Panc1 (cell line): Measurements from ENCODE around the gene FBLN1. TPM values are rescaled to one million over a fixed set of nuclear protein-coding genes. Genes with fewer than 3 reads are reported as not detected.

Experiments
- ATAC-seq: fragments of 200-7000 bp; cut with Tn5 transposase; 2 replicates; pipeline ENCODE4 v1.9.1; 2020; ENCODE audit warnings: mild to moderate bottlenecking, moderate library complexity
- Bru-seq: library from RNA; stranded (reverse); fragments of 400-500 nt; gene quantifications from one replicate; lab custom pipeline; 2021; lab: Mats Ljungman, UMichigan
- BruChase-seq, 2 experiments: library from RNA; stranded (reverse); fragments of 400-500 nt; gene quantifications; one replicate each; lab custom pipeline; 2021; lab: Mats Ljungman, UMichigan
- BruUV-seq: library from RNA; stranded (reverse); fragments of 400-500 nt; replicated peaks from 2 replicates; lab custom pipeline; 2021; lab: Mats Ljungman, UMichigan
- CTCF ChIA-PET: fragments of 300-600 bp; sonication (Branson Sonifier 250); formaldehyde crosslinking; loops from one replicate; lab custom pipeline; 2022; ENCODE audit warnings: antibody characterized with exemption; lab: Charles Lee
- POLR2A ChIA-PET: fragments of 300-600 bp; sonication (Branson Sonifier 250); formaldehyde crosslinking; loops from one replicate; lab custom pipeline; 2022; ENCODE audit warnings: antibody characterized with exemption; lab: Charles Lee
- DNase-seq: peaks from one replicate; pipeline ENCODE4 v3.0.0-alpha.2; 2010; ENCODE audit warnings: low read depth, low spot score
- H3K27ac ChIP-seq: 2 replicates; pipeline ENCODE4 v1.5.1; 2011; ENCODE audit warnings: mild to moderate bottlenecking, low read length, inconsistent platforms
- H3K27me3 ChIP-seq: fragments of 200-500 bp; sonication (Bioruptor generic); 2 replicates; pipeline ENCODE4 v1.6.0; 2014; ENCODE audit warnings: low read length, inconsistent platforms; ENCODE audit not compliant: control insufficient read depth, insufficient read depth
- H3K36me3 ChIP-seq: fragments of 200-500 bp; sonication (Bioruptor generic); 2 replicates; pipeline ENCODE4 v1.5.1; 2014; ENCODE audit warnings: inconsistent platforms, mild to moderate bottlenecking, low read length, moderate library complexity; ENCODE audit not compliant: control insufficient read depth, insufficient read depth
- H3K4me1 ChIP-seq: 2 replicates; pipeline ENCODE4 v1.5.1; 2011; ENCODE audit warnings: inconsistent platforms, mild to moderate bottlenecking, low read length, moderate library complexity; ENCODE audit not compliant: control insufficient read depth, insufficient read depth
- H3K4me3 ChIP-seq, 2 experiments: 2 replicates each; pipeline ENCODE4 v1.5.1; 2011 to 2012; ENCODE audit warnings: low read depth in 2 of 2, low read length in 2 of 2, mild to moderate bottlenecking in 2 of 2, inconsistent platforms in 1 of 2, moderate library complexity in 1 of 2
- H3K9me3 ChIP-seq: fragments of 200-500 bp; sonication (Bioruptor generic); 2 replicates; pipeline ENCODE4 v1.5.1; 2014; ENCODE audit warnings: low read depth, mild to moderate bottlenecking, inconsistent platforms, low read length, moderate library complexity; ENCODE audit not compliant: control insufficient read depth, insufficient read depth
- CTCF ChIP-seq: fragments of 450-650 bp; IDR thresholded peaks from 2 replicates; pipeline ENCODE4 v1.5.1; 2017; ENCODE audit warnings: mild to moderate bottlenecking
- POLR2AphosphoS5 ChIP-seq: IDR thresholded peaks from 2 replicates; pipeline ENCODE4 v1.6.1; 2012; ENCODE audit warnings: mild to moderate bottlenecking, low read depth, low read length, moderate library complexity
- SIN3A ChIP-seq: IDR thresholded peaks from 2 replicates; pipeline ENCODE4 v1.6.1; 2012; ENCODE audit warnings: low read depth, mild to moderate bottlenecking, low read length, moderate library complexity, borderline replicate concordance; ENCODE audit not compliant: insufficient read depth
- TCF7L2 ChIP-seq: IDR thresholded peaks from 2 replicates; pipeline ENCODE4 v1.6.1; 2011; ENCODE audit warnings: mild to moderate bottlenecking, low read depth, low read length, inconsistent platforms
- in situ Hi-C: cut with HindIII; loops from 2 replicates; pipeline ENCODE4 v1.10.0; 2016; ENCODE audit warnings: low sequenced_read_pairs, low pct_unique_long_range_greater_than_20kb
- intact Hi-C: fragments of 100-400 bp; cut with micrococcal nuclease; formaldehyde crosslinking; loops from one replicate; pipeline ENCODE4 v1.10.0; 2022; ENCODE audit not compliant: unreplicated experiment
- long read RNA-seq: library from polyadenylated mRNA; unstranded; transcript quantifications from one replicate; pipeline ENCODE4 v2.0.0, GENCODE V29; 2021; ENCODE audit not compliant: unreplicated experiment
- polyA plus RNA-seq: library from polyadenylated mRNA; unstranded; fragments of >200 nt; gene quantifications from one replicate; pipeline ENCODE4 v1.2.1, GENCODE V29; 2012; ENCODE audit warnings: missing spikeins; ENCODE audit not compliant: insufficient read length
- total RNA-seq: library from RNA; stranded (reverse); gene quantifications from one replicate; pipeline ENCODE4 v1.2.1, GENCODE V29; 2021; ENCODE audit not compliant: unreplicated experiment
- TF ChIP-seq, protein P1 (sequence below), 2 experiments: IDR thresholded peaks; 2 replicates each; pipeline ENCODE4 v1.6.1; 2011 to 2012; ENCODE audit warnings: low read depth in 2 of 2, control low read depth in 1 of 2, low read length in 1 of 2, mild to moderate bottlenecking in 1 of 2, moderate library complexity in 1 of 2; ENCODE audit not compliant: insufficient read depth in 1 of 2

FBLN1 gene, protein sequence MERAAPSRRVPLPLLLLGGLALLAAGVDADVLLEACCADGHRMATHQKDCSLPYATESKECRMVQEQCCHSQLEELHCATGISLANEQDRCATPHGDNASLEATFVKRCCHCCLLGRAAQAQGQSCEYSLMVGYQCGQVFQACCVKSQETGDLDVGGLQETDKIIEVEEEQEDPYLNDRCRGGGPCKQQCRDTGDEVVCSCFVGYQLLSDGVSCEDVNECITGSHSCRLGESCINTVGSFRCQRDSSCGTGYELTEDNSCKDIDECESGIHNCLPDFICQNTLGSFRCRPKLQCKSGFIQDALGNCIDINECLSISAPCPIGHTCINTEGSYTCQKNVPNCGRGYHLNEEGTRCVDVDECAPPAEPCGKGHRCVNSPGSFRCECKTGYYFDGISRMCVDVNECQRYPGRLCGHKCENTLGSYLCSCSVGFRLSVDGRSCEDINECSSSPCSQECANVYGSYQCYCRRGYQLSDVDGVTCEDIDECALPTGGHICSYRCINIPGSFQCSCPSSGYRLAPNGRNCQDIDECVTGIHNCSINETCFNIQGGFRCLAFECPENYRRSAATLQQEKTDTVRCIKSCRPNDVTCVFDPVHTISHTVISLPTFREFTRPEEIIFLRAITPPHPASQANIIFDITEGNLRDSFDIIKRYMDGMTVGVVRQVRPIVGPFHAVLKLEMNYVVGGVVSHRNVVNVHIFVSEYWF
- total RNA-seq (143 TPM), Bru-seq, nascent RNA (percentile 58 among the genes with signal in this experiment), BruChase-seq, experiment 1, labeled RNA remaining after a 2-hour chase (percentile 57 among the genes with signal in this experiment), BruChase-seq, experiment 2, labeled RNA remaining after a 6-hour chase (percentile 56 among the genes with signal in this experiment)
- polyA plus RNA-seq, result 196 TPM
- long read RNA-seq, transcript FBLN1-201 (15 exons, 2,251 nt), result major isoform, 161 of 373 reads
- long read RNA-seq, transcript FBLN1-202 (17 exons, 2,896 nt), result minor isoform, 113 of 373 reads
- long read RNA-seq, partial matches to known transcripts, result 47 of 373 reads
- long read RNA-seq, other reads (novel, unspliced or antisense), result 50 of 373 reads

- H3K4me1 ChIP-seq, result peaks cover 5% of the 10 kb centered on the region
- no peaks in the 10 kb centered on the region for H3K36me3 ChIP-seq
- H3K4me3 ChIP-seq, result peak within 1 kb of the TSS; percentile 57 to 58
- intact Hi-C loops, result no loop called here
- in situ Hi-C loops, result no loop called here
- no peak; the same call in 1 of the 2 replicates for TF ChIP-seq POLR2AphosphoS5
- peak; percentile 93 for TF ChIP-seq TCF7L2
- TF ChIP-seq, protein P1, sequence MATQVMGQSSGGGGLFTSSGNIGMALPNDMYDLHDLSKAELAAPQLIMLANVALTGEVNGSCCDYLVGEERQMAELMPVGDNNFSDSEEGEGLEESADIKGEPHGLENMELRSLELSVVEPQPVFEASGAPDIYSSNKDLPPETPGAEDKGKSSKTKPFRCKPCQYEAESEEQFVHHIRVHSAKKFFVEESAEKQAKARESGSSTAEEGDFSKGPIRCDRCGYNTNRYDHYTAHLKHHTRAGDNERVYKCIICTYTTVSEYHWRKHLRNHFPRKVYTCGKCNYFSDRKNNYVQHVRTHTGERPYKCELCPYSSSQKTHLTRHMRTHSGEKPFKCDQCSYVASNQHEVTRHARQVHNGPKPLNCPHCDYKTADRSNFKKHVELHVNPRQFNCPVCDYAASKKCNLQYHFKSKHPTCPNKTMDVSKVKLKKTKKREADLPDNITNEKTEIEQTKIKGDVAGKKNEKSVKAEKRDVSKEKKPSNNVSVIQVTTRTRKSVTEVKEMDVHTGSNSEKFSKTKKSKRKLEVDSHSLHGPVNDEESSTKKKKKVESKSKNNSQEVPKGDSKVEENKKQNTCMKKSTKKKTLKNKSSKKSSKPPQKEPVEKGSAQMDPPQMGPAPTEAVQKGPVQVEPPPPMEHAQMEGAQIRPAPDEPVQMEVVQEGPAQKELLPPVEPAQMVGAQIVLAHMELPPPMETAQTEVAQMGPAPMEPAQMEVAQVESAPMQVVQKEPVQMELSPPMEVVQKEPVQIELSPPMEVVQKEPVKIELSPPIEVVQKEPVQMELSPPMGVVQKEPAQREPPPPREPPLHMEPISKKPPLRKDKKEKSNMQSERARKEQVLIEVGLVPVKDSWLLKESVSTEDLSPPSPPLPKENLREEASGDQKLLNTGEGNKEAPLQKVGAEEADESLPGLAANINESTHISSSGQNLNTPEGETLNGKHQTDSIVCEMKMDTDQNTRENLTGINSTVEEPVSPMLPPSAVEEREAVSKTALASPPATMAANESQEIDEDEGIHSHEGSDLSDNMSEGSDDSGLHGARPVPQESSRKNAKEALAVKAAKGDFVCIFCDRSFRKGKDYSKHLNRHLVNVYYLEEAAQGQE (IDR thresholded peaks at IDR 0.05; ENCODE audit: insufficient read depth in 1 of 2, low read depth in 2 of 2, low read length in 1 of 2), result no peak
- no TSS peak for BruUV-seq
- POLR2A ChIA-PET, result no interaction called here
- CTCF ChIA-PET, result no interaction called here
- no peaks in the 10 kb centered on the region for H3K27me3 ChIP-seq
- DNase-seq (no peak), ATAC-seq (peak; percentile 85)
- H3K9me3 ChIP-seq, result no peaks in the 10 kb centered on the region
- H3K27ac ChIP-seq, result peak within 1 kb of the TSS; percentile 84
Observed at GRCh38 chr22:45502215-45503049, at the start of gene FBLN1. Gene FBLN1, plus strand, starts transcription at chr22:45502883. Its CDS starts 103 bp downstream, at chr22:45502986.

DNA sequence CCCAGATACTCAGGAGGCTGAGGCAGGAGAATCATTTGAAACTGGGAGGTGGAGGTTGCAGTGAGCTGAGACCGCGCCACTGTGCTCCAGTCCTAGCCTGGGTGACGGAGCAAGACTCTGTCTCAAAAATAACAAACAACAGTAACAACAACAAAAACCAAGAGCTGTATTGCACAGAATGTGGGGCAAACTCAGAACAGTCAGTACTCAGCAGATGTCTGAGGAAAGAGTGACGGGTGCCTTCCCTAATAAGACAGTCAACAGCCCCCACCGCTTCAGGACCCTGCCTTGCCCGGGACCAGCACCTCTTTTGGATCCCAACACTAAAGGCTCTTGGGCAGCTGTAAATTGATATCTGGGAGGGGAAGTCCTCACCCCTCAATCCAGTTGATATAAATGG is 48.9 kb upstream of the FBLN1 start:
- Histone ChIP-seq H3K27me3 (no peaks in the 10 kb centered on the region), H3K9me3 (no peaks in the 10 kb centered on the region), H3K27ac (no peak overlapping the region), H3K4me1 (no peaks in the 10 kb centered on the region), H3K36me3 (no peaks in the 10 kb centered on the region), H3K4me3 (no peak overlapping the region)
- DNase-seq, result no peak
- intact Hi-C loops (loop anchor here (1.0 kb wide), 1 partner anchor 44 kb away; no protein-coding TSS in a partner anchor), in situ Hi-C loops (no loop called here)
- TF ChIP-seq, protein P1 (IDR thresholded peaks at IDR 0.05; ENCODE audit: insufficient read depth in 1 of 2, low read depth in 2 of 2, low read length in 1 of 2), result no peak
- TF ChIP-seq TCF7L2, result no peak
- TF ChIP-seq POLR2AphosphoS5, result no peak
- TF ChIP-seq SIN3A, result no peak
- TF ChIP-seq CTCF, result no peak
- no TSS peak for BruUV-seq
- ChIA-PET POLR2A (no interaction called here), CTCF (no interaction called here)
- ATAC-seq, result no peak
